HG02642 (cell line): ENCODE results near the gene SNAP91.
"Not testable (repeated sequence)": the region's sequence is repeated elsewhere in the genome, so short reads cannot be mapped to it uniquely, and the experiment has no call there.

Experiments
- ATAC-seq: cut with Tn5 transposase; IDR thresholded peaks from one replicate; pipeline ENCODE4 v1.9.1; 2021; ENCODE audit warnings: mild to moderate bottlenecking; ENCODE audit not compliant: unreplicated experiment, poor library complexity

Gene SNAP91

DNA sequence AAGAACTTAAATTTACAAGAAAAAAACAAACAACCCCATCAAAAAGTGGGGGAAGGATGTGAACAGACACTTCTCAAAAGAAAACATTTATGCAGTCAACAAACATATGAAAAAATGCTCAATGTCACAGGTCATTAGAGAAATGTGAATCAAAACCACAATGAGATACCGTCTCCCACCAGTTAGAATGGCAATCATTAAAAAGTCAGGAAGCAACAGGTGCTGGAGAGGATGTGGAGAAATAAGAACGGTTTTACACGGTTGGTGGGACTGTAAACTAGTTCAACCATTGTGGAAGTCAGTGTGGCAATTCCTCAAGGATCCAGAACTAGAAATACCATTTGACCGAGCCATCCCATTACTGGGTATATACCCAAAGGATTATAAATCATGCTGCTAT, 157.2 kb downstream of the SNAP91 start:
- not testable (repeated sequence) for ATAC-seq

DNA sequence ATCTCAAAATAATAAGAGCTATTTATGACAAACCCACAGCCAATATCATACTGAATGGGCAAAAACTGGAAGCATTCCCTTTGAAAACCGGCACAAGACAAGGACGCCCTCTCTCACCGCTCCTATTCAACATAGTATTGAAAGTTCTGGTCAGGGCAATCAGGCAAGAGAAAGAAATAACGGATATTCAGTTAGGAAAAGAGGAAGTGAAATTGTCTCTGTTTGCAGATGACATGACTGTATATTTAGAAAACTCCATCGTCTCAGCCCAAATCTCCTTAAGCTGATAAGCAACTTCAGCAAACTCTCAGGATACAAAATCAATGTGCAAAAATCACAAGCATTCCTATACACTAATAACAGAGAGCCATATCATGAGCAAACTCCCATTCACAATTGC, 158.4 kb downstream of the SNAP91 start:
- not testable (repeated sequence) for ATAC-seq

DNA sequence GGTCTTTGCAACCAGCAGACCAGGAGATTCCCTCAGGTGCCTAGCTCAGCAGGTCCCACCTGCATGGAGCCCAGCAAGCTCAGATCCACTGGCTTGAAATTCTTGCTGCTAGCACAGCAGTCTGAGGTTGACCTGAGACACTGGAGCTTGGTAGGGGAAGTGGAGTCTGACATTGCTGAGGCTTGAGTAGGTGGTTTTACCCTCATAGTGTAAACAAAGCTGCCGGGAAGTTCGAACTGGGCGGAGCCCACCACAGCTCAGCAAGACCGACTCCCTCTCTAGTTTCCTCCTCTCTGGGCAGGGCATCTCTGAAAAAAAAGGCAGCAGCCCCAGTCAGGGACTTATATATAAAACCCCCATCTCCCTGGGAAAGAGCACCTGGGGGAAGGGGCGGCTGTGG, 162.3 kb downstream of the SNAP91 start:
- ATAC-seq: no peak

DNA sequence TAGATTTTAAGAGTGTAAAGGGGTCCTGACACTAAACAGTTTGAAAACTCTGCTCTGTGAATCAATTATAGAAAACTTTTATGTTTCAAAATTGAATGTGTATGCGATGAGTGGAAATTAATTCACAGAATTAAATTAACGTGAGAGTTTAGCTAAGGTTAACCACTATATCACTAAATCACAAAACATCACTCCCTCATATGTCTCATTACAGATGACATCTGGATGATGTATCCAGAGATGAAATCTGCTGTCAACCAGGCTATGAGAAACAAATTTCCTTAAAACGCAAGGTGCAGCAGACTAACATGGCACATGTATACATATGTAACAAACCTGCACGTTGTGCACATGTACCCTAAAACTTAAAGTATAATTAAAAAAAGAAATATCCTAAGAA, 169.2 kb downstream of the SNAP91 start:
- ATAC-seq: no peak

DNA sequence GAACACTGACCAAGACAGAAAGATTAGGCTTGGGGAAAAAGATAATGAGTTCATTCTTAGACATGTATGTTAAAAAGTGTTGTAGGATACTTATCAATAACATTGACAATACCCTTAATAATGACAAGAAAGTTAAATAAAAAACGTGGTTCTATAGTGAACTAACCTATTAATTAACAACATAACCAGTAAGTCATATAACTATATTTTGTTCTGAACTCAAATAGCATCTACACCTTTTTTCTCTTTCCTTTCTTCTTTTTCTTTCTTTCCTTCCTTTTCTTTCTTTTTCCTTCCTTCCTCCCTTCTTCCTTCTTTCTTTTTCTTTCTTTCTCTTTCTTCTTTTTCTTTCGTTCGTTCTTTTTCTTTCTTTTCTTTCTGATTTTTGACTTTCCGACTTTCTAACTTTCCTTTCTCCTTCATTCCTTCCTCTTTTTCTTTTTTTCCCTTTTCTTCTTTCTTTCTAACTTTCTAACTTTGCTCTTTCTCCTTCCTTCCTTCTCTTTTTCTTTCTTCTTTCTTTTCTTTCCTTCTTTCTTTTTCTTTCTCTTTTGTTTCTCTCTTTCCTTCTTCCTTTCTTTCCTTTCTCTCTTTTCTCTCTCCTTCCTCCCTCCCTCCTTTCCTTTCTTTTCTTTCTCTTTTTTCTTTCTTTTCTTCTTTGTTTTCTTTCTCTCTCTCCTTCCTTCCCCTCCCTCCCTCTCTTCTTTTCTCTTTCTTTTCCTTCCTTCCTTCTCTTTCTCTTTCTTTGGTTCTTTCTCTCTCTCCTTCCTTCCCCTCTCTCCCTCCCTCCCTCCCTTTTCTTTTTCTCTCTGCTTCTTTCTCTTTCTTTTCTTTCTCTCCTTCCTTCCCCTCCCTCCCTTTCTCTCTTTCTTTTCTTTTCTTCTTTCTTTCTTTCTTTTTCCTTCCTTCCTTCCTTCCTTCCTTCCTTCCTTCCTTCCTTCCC, 172.0 kb downstream of the SNAP91 start:
- ATAC-seq: no peak

DNA sequence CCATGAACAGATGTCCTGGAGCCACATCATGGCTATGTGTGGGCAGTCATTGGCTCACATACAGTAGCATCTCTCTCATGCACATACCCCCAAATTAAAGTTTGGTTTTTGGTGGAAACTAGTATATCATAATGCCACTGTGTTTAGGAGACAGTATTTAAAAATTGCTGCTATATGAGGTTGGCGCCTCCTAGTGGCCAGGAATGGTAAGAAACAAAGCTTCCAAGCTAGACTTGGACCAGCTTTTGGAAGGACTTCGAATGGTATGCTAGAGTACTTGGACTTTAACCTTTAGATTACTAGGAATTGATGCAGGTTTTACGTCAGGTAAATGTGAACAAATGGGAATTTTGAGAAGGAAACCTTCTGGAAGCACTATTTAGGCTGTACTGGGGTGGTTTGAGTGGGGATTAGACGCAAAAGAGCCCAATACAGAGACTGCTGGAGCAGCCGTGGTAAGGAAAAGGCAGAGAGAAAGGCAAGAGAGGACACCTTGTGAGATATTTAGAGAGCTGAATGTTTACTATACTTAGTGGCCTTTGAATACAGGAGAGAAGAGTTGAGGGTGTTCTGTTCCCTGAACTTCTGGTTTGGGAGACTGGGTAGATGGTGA, 172.8 kb downstream of the SNAP91 start:
- peak; percentile 78 for ATAC-seq

DNA sequence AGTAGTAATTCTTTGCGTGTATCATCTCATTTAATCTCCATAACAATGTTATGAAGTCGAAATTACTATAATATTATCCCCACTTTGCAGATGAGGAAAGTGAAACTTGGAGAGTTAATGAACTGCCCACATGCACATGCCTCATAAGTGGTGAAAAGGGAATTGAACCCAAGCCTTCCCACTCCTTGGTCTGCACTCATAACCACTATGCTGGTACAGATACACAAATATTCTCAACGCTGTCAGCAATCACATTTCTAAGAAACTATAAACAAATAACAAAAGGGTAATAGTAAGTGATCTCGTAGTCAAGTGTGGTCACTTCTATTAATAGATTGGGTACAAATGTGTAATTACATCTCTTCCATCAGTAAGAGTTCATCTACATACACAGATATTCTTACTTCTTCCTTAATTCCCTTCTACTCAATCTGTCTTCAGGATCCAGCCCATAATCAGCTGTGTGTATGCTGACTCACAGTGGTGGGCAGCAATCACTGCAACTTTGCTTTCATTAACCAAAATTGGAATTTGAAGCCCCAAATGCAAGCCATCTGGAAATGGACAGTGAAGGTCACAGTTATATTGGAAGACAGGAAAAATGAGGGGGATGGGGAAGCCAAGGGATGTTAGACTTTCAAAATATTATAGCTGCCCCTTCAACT, 190.0 kb downstream of the SNAP91 start:
- ATAC-seq: no peak

DNA sequence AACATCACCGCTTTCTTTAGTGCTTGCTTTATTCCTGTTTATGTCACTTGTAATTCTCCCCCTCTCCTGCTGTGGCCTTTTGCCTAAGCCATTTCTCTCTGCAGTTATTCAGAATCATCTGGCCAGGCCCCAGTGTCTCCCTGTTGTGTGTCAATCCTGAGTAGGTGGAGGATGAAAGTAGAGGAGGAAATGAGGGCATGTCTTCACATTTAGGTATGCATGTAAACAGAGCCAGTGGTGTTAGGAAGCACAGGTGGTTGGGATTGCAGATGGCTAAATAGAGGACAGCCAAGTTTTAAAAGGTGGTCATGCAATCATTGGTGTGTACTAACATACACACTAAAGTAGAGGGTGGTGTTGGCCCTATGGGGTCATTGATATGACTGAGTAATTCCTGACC, 191.4 kb downstream of the SNAP91 start:
- no peak for ATAC-seq

DNA sequence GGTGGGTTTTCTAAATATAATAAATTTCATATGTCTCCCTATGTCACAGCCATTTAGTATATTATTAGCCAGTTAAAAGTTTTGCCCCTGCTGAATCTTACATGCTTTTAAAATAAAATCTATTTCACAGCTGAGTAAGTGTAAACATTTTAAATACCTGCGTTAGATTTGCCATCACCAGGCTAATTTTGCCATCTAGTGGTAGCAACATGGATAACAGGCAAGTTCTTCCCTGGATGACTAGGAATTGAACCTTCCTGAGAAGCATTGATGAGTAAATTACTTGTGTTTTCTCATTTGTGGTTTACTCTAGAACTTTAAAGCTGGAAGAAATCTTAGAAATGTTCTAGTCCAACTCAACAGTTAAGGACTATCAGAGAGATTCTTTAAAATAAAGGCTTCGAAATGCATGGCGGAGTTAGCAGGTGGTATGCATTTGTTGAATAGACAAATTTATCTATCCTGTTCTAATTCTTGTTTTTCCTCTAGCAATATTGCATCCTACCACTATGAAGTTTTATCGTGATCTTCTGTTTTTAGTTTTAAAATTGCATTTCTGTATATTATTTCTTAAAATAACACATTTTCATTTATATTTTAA, 193.9 kb downstream of the SNAP91 start:
- peak; percentile 54 for ATAC-seq

DNA sequence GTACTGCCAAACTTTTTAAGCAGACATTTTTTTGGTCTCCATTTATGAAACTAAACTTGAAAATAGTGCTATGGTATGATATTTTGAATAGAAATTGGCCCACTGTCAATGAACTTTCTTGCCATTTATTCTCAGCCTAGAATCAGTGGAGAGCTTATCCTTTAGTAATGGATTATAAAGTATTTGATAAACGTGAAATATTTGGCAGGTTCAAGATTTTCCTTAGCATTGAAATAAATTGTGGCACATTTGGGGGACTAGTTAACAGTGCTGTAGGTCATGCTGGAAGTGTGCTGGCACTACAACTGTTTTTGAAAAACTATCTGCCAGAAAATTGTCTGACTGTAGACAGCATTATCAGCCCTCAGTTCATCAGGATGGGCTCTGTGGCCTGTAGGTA, 194.4 kb downstream of the SNAP91 start:
- peak; percentile 4 for ATAC-seq

DNA sequence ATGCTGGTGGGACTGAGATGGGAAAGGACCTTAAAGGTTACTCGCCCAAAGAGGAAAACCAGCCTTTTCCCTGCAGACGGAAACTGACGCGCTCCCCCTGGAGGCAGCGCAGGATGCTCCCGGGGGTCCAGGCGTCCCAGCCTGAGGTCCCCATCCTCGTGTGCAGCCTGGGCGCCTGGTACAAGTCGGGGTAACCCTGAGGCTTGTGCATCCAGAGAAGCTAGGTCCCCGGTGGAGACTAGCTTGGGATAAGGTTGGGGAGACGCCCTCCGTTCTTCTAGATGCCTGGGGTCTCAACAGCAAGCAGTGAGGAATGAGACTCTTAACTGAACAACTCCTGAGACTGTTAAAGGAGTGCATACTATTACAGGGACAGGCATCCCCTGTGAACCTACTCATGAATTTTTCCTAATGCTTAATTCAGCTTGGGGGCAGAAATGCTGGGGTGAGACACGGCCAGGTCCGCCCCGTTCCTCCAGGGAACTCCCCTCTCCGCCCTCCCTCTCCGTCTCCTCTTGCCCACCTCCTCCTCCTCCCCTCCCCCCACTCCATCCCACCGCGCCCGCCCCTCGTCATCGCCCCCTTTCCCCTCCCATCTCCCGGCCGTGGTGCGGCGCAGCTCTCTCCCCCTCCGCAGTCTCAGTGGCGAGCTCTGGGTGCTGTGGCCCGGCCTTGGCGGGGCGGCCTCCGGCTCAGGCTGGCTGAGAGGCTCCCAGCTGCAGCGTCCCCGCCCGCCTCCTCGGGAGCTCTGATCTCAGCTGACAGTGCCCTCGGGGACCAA, 196.8 kb downstream of the SNAP91 start, which contains the start of gene PRSS35:
Gene PRSS35 (plus strand): TSS at position 634 of the 781 bp plus-strand sequence. CDS start 10,908 bp downstream, outside the sequence.
- ATAC-seq: peak; percentile 55

DNA sequence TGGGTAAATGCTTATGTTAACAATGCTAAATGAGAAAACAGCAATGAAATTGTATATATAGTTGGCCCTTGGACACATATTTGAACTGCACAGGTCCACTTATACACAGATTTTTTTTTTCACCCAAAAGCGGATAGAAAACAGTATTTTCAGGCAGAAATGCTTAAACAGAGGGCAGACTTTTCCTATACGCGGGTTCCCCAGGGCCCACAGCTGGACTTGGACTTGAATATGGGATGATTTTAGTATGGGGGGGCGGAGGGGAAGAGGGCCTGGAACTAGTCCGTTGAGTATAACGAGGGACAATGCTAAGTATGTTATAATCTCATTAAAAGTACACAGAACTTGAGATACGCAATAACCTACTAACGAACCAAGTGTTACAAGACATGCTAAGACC, 197.6 kb downstream of the SNAP91 start:
- ATAC-seq: no peak

DNA sequence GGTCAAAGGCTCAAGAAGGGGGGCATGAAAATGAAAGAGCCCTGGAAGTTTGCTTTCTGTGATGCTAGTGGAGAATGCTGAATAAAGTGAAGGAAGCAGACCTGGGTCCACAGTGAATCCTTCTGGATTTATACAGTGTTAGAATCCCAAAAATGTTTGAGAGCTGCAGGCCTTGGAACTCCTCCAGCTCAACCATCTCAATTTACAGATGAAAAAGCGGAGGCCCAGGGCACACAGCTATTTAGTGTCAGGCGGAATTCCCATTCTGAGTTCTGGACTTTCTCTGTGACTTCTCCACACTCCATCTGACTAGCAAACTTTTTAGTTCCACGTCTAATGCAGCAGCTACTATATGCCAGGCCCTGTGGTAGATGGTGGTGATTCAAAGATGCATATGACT, 198.1 kb downstream of the SNAP91 start:
- ATAC-seq: no peak

DNA sequence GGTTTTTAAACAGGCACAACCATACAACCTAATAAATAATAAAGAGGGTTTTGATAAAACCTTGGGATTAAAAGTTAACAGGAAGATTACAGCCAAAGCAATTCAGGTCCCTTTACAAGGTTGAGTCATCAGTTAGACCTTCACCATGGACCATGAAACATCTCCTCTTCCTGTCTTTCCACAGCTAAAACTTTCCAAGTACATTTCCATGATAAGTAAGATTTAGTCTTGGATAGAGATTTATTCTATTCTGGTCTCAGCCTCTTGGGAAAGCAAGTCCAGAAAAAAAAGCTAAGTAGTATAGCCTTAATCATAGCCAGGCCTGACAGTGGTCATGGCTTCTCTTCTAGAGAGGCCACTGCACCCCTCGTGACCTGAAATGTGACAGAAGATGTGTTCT, 199.5 kb downstream of the SNAP91 start:
- ATAC-seq: no peak

DNA sequence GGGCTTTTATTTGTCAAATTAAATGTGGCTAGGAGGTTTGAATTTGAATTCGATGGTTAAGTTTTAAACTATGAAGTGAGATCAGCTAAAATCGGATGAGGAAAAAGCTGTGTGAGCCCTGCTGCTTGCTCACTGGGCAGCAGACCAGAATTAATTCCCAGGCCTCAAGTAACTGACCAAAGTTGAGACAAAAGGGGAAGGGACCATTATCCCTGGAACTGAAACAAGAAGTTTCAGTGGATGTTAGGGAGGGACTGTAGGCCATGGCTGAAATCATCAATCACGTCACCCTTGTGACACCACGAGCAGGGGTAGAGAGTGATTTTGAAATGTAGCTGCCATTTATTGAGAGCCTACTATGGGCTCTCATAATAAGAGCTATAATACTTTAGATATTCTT, 203.5 kb downstream of the SNAP91 start:
- no peak for ATAC-seq
